ENCODE data around the gene BANK1. TPM values are rescaled to one million over a fixed set of nuclear protein-coding genes. Genes with fewer than 3 reads are reported as not detected.
A peak's percentile ranks its signal among the peaks of the same experiment; 100 is the strongest.

BANK1 gene
- total RNA-seq, 1 donor from 2014 or later, result 0.19 TPM

DNA sequence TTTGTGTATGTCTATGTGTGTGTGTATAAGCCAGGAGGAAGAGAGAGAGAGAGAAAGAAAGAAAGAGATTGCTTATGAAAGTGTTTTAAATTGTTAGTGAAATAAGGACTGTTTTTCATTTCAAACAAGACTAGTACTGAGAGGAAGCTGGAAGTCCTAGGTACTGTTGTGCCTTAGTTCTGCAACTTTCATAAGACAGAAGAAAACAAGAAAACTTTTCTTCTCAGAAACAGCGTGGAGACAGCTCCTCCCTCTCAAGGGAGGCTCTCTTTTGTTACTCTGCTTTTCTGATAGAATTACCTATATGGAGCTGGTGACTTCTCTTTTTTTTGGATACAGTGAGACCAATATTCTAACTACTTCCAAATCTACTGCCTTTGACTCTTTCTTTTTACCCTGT lies 62.5 kb downstream of the BANK1 start:
- no peak overlapping the region for H3K27ac Mint-ChIP-seq
- no peak for DNase-seq (ENCODE audit: low spot score)
- TF ChIP-seq, protein P1, sequence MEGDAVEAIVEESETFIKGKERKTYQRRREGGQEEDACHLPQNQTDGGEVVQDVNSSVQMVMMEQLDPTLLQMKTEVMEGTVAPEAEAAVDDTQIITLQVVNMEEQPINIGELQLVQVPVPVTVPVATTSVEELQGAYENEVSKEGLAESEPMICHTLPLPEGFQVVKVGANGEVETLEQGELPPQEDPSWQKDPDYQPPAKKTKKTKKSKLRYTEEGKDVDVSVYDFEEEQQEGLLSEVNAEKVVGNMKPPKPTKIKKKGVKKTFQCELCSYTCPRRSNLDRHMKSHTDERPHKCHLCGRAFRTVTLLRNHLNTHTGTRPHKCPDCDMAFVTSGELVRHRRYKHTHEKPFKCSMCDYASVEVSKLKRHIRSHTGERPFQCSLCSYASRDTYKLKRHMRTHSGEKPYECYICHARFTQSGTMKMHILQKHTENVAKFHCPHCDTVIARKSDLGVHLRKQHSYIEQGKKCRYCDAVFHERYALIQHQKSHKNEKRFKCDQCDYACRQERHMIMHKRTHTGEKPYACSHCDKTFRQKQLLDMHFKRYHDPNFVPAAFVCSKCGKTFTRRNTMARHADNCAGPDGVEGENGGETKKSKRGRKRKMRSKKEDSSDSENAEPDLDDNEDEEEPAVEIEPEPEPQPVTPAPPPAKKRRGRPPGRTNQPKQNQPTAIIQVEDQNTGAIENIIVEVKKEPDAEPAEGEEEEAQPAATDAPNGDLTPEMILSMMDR (IDR thresholded peaks at IDR 0.05), result no peak
- TF ChIP-seq EZH2phosphoT487 (IDR thresholded peaks at IDR 0.05) (no peak), EZH2 (IDR thresholded peaks at IDR 0.05) (no peak)
- no peaks in the 10 kb centered on the region for H3K27me3 Mint-ChIP-seq (ENCODE audit: insufficient read depth, low read depth)
- no peak overlapping the region for H3K4me2 ChIP-seq
- no peak overlapping the region for H3K9ac ChIP-seq
- H4K20me1 ChIP-seq (ENCODE audit: low read depth), result no peaks in the 10 kb centered on the region
- no peaks in the 10 kb centered on the region for H3K36me3 ChIP-seq
- H3K79me2 ChIP-seq (ENCODE audit: low read depth), result no peaks in the 10 kb centered on the region
- no peaks in the 10 kb centered on the region for H3K9me3 Mint-ChIP-seq
- no peaks in the 10 kb centered on the region for H3K9me3 ChIP-seq (ENCODE audit: low read depth)
- H3K27ac ChIP-seq, result no peak overlapping the region
- no peaks in the 10 kb centered on the region for H3K27me3 ChIP-seq
- H2AFZ ChIP-seq (replicated peaks), result peak overlapping the region; percentile 94
- peaks cover 7% of the 10 kb centered on the region for H3K4me1 ChIP-seq
- H3F3A ChIP-seq (ENCODE audit: low read depth), result no peaks in the 10 kb centered on the region
- no peak overlapping the region for H3K4me3 ChIP-seq
- H3K36me3 Mint-ChIP-seq, result no peaks in the 10 kb centered on the region
- H3K4me1 Mint-ChIP-seq, result peaks cover 2% of the 10 kb centered on the region
- H3K4me3 Mint-ChIP-seq, result no peak overlapping the region

GRCh38 chr4:101853691-101854090 lies 63.2 kb downstream of the BANK1 start:
- H3K4me2 ChIP-seq, result no peak overlapping the region
- no peaks in the 10 kb centered on the region for H3K9me3 Mint-ChIP-seq
- no peaks in the 10 kb centered on the region for H3K79me2 ChIP-seq (ENCODE audit: low read depth)
- no peaks in the 10 kb centered on the region for H3K27me3 Mint-ChIP-seq (ENCODE audit: insufficient read depth, low read depth)
- H3K36me3 ChIP-seq, result no peaks in the 10 kb centered on the region
- TF ChIP-seq EZH2phosphoT487 (IDR thresholded peaks at IDR 0.05) (no peak), EZH2 (IDR thresholded peaks at IDR 0.05) (no peak)
- TF ChIP-seq, protein P1 (IDR thresholded peaks at IDR 0.05), result no peak
- H3K4me1 ChIP-seq, result peaks cover 7% of the 10 kb centered on the region
- H3K4me3 Mint-ChIP-seq, result no peak overlapping the region
- no peak overlapping the region for H3K27ac Mint-ChIP-seq
- H3K9me3 ChIP-seq (ENCODE audit: low read depth), result no peaks in the 10 kb centered on the region
- no peak overlapping the region for H3K9ac ChIP-seq
- no peaks in the 10 kb centered on the region for H3K27me3 ChIP-seq
- H2AFZ ChIP-seq (replicated peaks), result no peak overlapping the region
- H4K20me1 ChIP-seq (ENCODE audit: low read depth), result no peaks in the 10 kb centered on the region
- H3F3A ChIP-seq (ENCODE audit: low read depth), result no peaks in the 10 kb centered on the region
- H3K36me3 Mint-ChIP-seq, result no peaks in the 10 kb centered on the region
- no peak overlapping the region for H3K4me3 ChIP-seq
- H3K27ac ChIP-seq, result no peak overlapping the region
- DNase-seq (ENCODE audit: low spot score), result no peak
- H3K4me1 Mint-ChIP-seq, result peaks cover 2% of the 10 kb centered on the region

DNA sequence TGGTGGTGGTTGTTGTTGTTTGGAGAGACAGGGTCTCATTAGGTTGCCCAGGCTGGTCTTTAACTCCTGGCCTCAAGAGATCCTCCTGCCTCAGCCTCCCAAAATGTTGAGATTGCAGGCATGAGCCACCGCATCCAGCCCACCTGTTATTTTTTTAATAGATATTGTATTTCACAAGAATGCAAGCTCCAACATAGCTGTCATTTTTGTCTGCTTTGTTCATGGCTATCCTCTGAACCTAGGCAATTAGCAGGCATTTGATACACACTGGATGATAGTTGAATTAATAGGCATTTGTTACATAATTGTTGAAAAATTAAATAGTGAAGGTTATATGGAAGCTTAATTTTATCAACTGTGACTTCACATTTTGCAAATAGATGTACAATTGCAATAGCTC lies 64.7 kb downstream of the BANK1 start:
- H3K27ac ChIP-seq, result no peak overlapping the region
- H3K36me3 ChIP-seq, result no peaks in the 10 kb centered on the region
- no peaks in the 10 kb centered on the region for H3F3A ChIP-seq (ENCODE audit: low read depth)
- H3K4me1 ChIP-seq, result peaks cover 7% of the 10 kb centered on the region
- H3K36me3 Mint-ChIP-seq, result no peaks in the 10 kb centered on the region
- no peaks in the 10 kb centered on the region for H3K27me3 ChIP-seq
- no peak overlapping the region for H3K9ac ChIP-seq
- no peaks in the 10 kb centered on the region for H3K9me3 ChIP-seq (ENCODE audit: low read depth)
- no peak overlapping the region for H3K27ac Mint-ChIP-seq
- TF ChIP-seq EZH2 (IDR thresholded peaks at IDR 0.05) (no peak), EZH2phosphoT487 (IDR thresholded peaks at IDR 0.05) (no peak)
- TF ChIP-seq, protein P1 (IDR thresholded peaks at IDR 0.05), result no peak
- no peaks in the 10 kb centered on the region for H3K27me3 Mint-ChIP-seq (ENCODE audit: insufficient read depth, low read depth)
- H2AFZ ChIP-seq (replicated peaks), result no peak overlapping the region
- no peak overlapping the region for H3K4me3 Mint-ChIP-seq
- no peak for DNase-seq (ENCODE audit: low spot score)
- no peak overlapping the region for H3K4me2 ChIP-seq
- H4K20me1 ChIP-seq (ENCODE audit: low read depth), result no peaks in the 10 kb centered on the region
- H3K4me1 Mint-ChIP-seq, result peaks cover 2% of the 10 kb centered on the region
- H3K4me3 ChIP-seq, result no peak overlapping the region
- no peaks in the 10 kb centered on the region for H3K9me3 Mint-ChIP-seq
- no peaks in the 10 kb centered on the region for H3K79me2 ChIP-seq (ENCODE audit: low read depth)
